Measurements from ENCODE around the gene P3H1. TPM values are rescaled to one million over a fixed set of nuclear protein-coding genes. Genes with fewer than 3 reads are reported as not detected.
"Not testable (repeated sequence)": the region's sequence is repeated elsewhere in the genome, so short reads cannot be mapped to it uniquely, and the experiment has no call there.

P3H1 gene
- total RNA-seq, 6 donors from 2014 or later, result 21.0 to 58.7 (median 35.3) TPM

DNA sequence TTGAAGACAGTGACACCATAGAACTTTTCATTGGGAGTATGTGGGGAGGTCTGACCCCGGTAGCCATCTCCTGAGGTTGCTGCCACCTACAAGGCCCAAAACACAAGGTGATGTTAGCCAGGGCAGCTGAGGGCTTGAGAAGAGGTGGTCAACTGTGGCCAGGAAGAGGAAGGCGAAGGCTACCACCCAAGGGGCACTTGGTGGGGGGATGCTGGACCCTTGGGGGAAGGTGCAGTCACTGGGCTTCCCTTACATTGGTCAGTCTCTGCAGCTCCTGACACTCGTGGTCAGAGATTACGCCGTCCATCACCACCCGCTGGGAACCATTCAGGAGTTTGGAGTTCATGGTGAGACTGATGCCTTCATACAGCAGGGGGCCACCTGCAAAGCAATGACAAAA is 14.5 kb downstream of the P3H1 start:
- Histone ChIP-seq H3K4me1 (no peaks in the 10 kb centered on the region), H3K4me3 (no peak overlapping the region), H3K27ac (no peak overlapping the region), H3K36me3 (peaks cover 18 to 88% (median 64%) of the 10 kb centered on the region in 4 donors), H3K9me3 (no peaks in the 10 kb centered on the region), H3K27me3 (no peaks in the 10 kb centered on the region)
- no peak for ATAC-seq (ENCODE audit: low FRiP score in 2 of 2)
- 96% methylated on average over 3 to 6 of the region's 6 CpGs for WGBS, 2 donors
- DNase-seq, result no peak
- TF ChIP-seq EP300 (IDR thresholded peaks at IDR 0.05), result no peak
- TF ChIP-seq, protein P1, sequence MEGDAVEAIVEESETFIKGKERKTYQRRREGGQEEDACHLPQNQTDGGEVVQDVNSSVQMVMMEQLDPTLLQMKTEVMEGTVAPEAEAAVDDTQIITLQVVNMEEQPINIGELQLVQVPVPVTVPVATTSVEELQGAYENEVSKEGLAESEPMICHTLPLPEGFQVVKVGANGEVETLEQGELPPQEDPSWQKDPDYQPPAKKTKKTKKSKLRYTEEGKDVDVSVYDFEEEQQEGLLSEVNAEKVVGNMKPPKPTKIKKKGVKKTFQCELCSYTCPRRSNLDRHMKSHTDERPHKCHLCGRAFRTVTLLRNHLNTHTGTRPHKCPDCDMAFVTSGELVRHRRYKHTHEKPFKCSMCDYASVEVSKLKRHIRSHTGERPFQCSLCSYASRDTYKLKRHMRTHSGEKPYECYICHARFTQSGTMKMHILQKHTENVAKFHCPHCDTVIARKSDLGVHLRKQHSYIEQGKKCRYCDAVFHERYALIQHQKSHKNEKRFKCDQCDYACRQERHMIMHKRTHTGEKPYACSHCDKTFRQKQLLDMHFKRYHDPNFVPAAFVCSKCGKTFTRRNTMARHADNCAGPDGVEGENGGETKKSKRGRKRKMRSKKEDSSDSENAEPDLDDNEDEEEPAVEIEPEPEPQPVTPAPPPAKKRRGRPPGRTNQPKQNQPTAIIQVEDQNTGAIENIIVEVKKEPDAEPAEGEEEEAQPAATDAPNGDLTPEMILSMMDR (IDR thresholded peaks at IDR 0.05), result no peak
- TF ChIP-seq POLR2AphosphoS5 (IDR thresholded peaks at IDR 0.05), result no peak
- TF ChIP-seq POLR2A (IDR thresholded peaks at IDR 0.05), result no peak

DNA sequence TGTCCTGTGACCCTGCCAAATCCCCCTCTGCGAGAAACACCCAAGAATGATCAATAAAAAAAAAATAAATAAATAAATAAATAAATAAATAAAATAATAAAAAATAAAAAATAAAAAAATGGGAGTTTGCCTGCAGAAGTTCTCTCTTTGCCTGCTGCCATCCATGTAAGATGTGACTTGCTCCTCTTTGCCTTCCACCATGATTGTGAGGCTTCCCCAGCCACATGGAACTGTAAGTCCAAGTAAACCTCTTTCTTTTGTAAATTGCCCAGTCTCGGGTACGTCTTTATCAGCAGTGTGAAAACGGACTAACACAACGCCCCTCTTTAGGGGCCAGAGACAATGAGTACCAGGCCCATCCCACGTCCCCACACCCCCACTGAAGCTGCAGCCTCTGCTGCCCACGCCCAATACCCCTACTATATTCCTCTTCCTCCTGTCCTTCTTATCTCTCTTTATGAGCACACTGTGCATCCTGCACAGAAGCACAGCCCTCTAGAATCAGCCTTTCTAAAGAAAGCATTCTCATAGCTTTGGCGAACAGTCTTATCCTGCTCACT is 15.2 kb downstream of the P3H1 start:
- not testable (repeated sequence) for H3K4me1 ChIP-seq; ATAC-seq (ENCODE audit: low FRiP score in 2 of 2); H3K27ac ChIP-seq; DNase-seq; H3K9me3 ChIP-seq; H3K27me3 ChIP-seq; H3K4me3 ChIP-seq
- H3K36me3 ChIP-seq, result peaks cover 20 to 90% (median 66%) of the 10 kb centered on the region in 4 donors
- 96 to 97% methylated on average over 8 of the region's 8 CpGs for WGBS, 2 donors

DNA sequence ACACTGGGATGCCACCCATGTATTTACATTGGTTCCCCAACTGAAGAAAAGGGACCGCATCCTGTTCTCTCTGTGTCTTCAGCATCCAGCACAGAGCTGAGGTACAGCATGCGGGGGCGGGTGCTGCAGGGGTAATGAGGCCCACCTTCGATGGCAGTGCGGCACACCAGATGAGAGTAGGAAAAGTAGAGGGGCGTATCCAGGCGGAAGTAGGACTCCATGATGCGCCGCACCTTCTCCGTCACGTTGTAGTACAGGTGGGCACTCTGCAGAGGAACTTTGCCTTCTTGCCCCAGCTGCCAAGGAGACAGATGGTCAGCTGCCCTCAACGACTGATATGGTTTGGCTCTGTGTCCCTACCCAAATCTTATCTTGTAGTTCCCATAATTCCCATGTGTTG is 16.8 kb downstream of the P3H1 start:
- H3K36me3 ChIP-seq, result peaks cover 28 to 86% (median 59%) of the 10 kb centered on the region in 4 donors
- H3K4me3 ChIP-seq, result no peak overlapping the region
- H3K4me1 ChIP-seq, result no peaks in the 10 kb centered on the region
- DNase-seq (no peak), ATAC-seq (ENCODE audit: low FRiP score in 2 of 2) (no peak)
- TF ChIP-seq POLR2AphosphoS5 (IDR thresholded peaks at IDR 0.05), result no peak
- TF ChIP-seq, protein P1 (IDR thresholded peaks at IDR 0.05), result no peak
- no peak for TF ChIP-seq POLR2A (IDR thresholded peaks at IDR 0.05)
- TF ChIP-seq EP300 (IDR thresholded peaks at IDR 0.05), result no peak
- no peak overlapping the region for H3K27ac ChIP-seq
- H3K9me3 ChIP-seq, result no peaks in the 10 kb centered on the region
- WGBS, 2 donors, result 95% methylated on average over 11 to 12 of the region's 12 CpGs
- no peaks in the 10 kb centered on the region for H3K27me3 ChIP-seq

DNA sequence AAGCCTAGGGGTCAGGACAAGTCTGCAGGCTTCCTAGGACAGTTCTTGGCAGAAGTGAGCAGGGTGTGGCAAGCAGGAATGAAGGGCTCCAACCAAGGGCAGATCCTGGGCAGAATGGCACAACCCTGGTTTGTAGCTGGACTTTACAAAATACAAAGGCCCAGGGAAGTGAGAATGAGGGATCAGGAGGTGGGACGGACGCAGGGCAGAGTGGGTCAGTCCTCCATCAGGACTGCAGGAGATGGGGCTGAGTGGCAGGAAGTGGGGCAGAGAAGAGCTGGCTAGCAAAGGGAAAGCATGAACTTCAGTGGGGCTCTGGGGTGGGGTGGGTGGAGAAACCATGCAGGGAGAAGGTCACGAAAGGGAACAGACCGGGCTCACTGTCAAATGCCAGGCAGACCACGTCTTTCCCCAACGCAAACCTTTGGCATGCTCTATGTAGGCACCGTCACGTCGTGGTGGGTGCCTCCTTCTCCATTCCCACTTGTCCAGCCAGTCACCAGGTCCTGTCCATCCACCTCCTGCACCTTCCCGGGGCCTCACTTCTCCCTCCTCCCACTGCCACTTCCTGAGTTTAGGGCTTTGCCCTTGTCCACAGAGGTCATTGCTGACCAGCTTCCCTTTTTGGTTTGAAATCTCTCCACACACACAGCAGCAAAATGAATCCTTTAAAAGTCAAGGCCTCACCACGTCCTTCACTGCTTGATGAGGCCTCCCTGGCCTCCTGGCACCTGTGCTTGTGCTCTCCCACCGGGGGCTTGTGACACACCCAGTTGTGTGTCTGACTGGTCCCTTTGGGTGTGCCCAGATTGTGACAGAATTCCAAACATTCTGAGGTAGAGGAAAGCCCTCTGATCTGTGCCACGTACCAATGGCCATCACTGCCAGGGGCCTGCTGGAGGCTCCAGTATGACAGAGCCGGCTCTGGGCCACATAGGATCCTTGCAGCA is 18.1 kb downstream of the P3H1 start:
- 85 to 86% methylated on average over 14 of the region's 14 CpGs for WGBS, 2 donors
- no peak overlapping the region for H3K4me3 ChIP-seq
- peaks cover 28 to 73% (median 47%) of the 10 kb centered on the region in 4 donors for H3K36me3 ChIP-seq
- TF ChIP-seq EP300 (IDR thresholded peaks at IDR 0.05) (no peak), POLR2AphosphoS5 (IDR thresholded peaks at IDR 0.05) (no peak), POLR2A (IDR thresholded peaks at IDR 0.05) (no peak)
- TF ChIP-seq, protein P1 (IDR thresholded peaks at IDR 0.05), result no peak
- ATAC-seq (ENCODE audit: low FRiP score in 2 of 2) (peak in 1 of 2 donors; percentile 37), DNase-seq (no peak)
- no peaks in the 10 kb centered on the region for H3K9me3 ChIP-seq
- no peaks in the 10 kb centered on the region for H3K4me1 ChIP-seq
- no peak overlapping the region for H3K27ac ChIP-seq
- H3K27me3 ChIP-seq, result no peaks in the 10 kb centered on the region

DNA sequence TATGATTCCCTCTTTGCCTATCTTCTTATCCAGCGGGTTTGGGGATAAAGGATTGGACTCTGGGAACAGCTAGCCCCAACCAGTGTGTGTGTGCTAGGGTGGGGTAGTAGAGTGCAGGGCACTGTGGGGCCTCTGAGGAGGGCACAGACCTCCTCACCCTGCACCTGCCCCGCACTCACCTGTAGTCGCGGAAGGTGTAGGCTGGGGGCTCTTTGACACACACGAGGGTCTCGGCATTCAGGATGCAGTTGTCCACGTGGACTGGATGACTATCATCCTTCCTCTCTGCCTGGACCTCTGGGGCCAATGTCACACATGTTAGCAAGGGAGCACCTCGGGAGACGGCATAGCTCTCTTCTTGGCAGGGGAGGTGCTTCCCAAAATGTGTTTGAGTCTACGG is 18.8 kb downstream of the P3H1 start:
- no peak for TF ChIP-seq EP300 (IDR thresholded peaks at IDR 0.05)
- TF ChIP-seq, protein P1 (IDR thresholded peaks at IDR 0.05), result no peak
- TF ChIP-seq POLR2AphosphoS5 (IDR thresholded peaks at IDR 0.05), result no peak
- TF ChIP-seq POLR2A (IDR thresholded peaks at IDR 0.05), result no peak
- WGBS, 2 donors, result 86 to 95% methylated on average over 9 to 10 of the region's 10 CpGs
- H3K36me3 ChIP-seq, result peaks cover 28 to 65% (median 44%) of the 10 kb centered on the region in 4 donors

More for the DNA sequence above, 18.8 kb downstream of the P3H1 start:
- H3K4me1 ChIP-seq, result no peaks in the 10 kb centered on the region
- no peak for DNase-seq
- H3K27ac ChIP-seq, result no peak overlapping the region
- ATAC-seq (ENCODE audit: low FRiP score in 2 of 2), result no peak
- H3K27me3 ChIP-seq, result no peaks in the 10 kb centered on the region
- H3K4me3 ChIP-seq, result no peak overlapping the region
- no peaks in the 10 kb centered on the region for H3K9me3 ChIP-seq

Measured in upper lobe of left lung (tissue), 6 donors.